Adrenal gland (tissue), 12 donors: ENCODE results near the gene PTGES3L. TPM values are rescaled to one million over a fixed set of nuclear protein-coding genes. Genes with fewer than 3 reads are reported as not detected.

Experiments
- DNase-seq, 7 donors: peaks; one replicate each; pipeline ENCODE4 v3.0.0-alpha.2; 2019 to 2020
- H3K27ac ChIP-seq, 5 donors: fragments of 200-600 bp; sonication (generic) in 4 of 5; 1 replicate in 3 of 5; 2 replicates in 2 of 5; pipeline versions ENCODE4 v1.5.1 to v1.8.0; 2016 to 2020; ENCODE audit warnings: mild to moderate bottlenecking in 1 of 5
- H3K27me3 ChIP-seq: fragments of 200-600 bp; 2 replicates; pipeline ENCODE4 v1.8.0; 2021
- H3K36me3 ChIP-seq, 2 donors: fragments of 200-600 bp; replicated peaks in 1 of 2; 1 replicate in 1 of 2; 2 replicates in 1 of 2; pipeline versions ENCODE4 v1.5.1 to v1.8.0; 2018 to 2022
- H3K4me1 ChIP-seq, 2 donors: fragments of 200-600 bp; replicated peaks in 1 of 2; 1 replicate in 1 of 2; 2 replicates in 1 of 2; pipeline versions ENCODE4 v1.5.1 to v1.8.0; 2018 to 2021
- H3K4me3 ChIP-seq, 4 donors: fragments of 200-600 bp; sonication (generic) in 3 of 4; one replicate each; pipeline ENCODE4 v1.5.1; 2016 to 2018
- H3K9me3 ChIP-seq, 3 donors: fragments of 200-600 bp; sonication (generic) in 1 of 3; replicated peaks in 1 of 3; 1 replicate in 2 of 3; 2 replicates in 1 of 3; pipeline versions ENCODE4 v1.5.1 to v1.8.0; 2016 to 2021
- CTCF ChIP-seq, 6 experiments: fragments of 450-650 bp in 4 of 6; fragments of 200-600 bp in 2 of 6; sonication (generic) in 1 of 6; IDR thresholded peaks; 1 replicate in 5 of 6; 2 replicates in 1 of 6; pipeline versions ENCODE4 v1.5.1 to v1.8.0; 2016 to 2021; ENCODE audit warnings: antibody characterized with exemption in 6 of 6, mild to moderate bottlenecking in 2 of 6, moderate library complexity in 1 of 6
- POLR2A ChIP-seq, 2 donors: fragments of 450-650 bp; IDR thresholded peaks; one replicate each; pipeline ENCODE4 v1.6.1; 2017; ENCODE audit warnings: antibody characterized with exemption in 2 of 2, mild to moderate bottlenecking in 2 of 2, moderate library complexity in 1 of 2
- WGBS, 4 donors: extraction: QIAGEN DNeasy Blood & Tissue Kit in 2 of 4; methylation state at CpG; one replicate each; pipeline versions ENCODE4 v1.1.5 to v1.1.7; 2013 to 2017; 5-methylcytosine and 5-hydroxymethylcytosine counted together
- intact Hi-C, 2 donors: fragments of 100-400 bp; cut with DNase I; formaldehyde crosslinking; loops; one replicate each; pipeline versions ENCODE4 v1.14.1 to v1.15.0; 2022 to 2023
- polyA plus RNA-seq, 3 donors: library from polyadenylated mRNA; stranded (reverse); fragments of 200-250 nt in 2 of 3; fragments of 350-450 nt in 1 of 3; fragmentation: Illumina TruSeq in 1 of 3; extraction: RNeasy Lipid Tissue Mini Kit (QIAGEN cat#74804) in 1 of 3; gene quantifications; one replicate each; pipeline ENCODE4 v1.2.3, GENCODE V29; 2013 to 2014
- total RNA-seq, 9 donors: library from RNA; depleted of rRNA in 4 of 9; stranded (reverse); fragments of >200 nt in 4 of 9; fragments of 120-200 nt in 1 of 9; fragmentation: NEBNext Ultra II Directional in 1 of 9; extraction: Animal tissue kit (Norgen Biotek cat#: 25700) in 1 of 9; gene quantifications; one replicate each; pipeline versions ENCODE4 v1.1.0 to v1.2.4, GENCODE V29; 2013 to 2023
- donor health status: healthy with polysubstance abuse.
- donor health status: Bipolar disorder and iron deficiency.
- donor health status: DM: yes; HTN: yes; CAD: no.
- donor health status: DM: no; HTN: no; CAD: no.
- donor health status: DM: no; HTN: no; CAD: no.
- donor health status: DM: yes; HTN: yes; CAD: no.

Gene PTGES3L
- total and polyA plus RNA-seq, 12 donors, result 0.18 to 0.72 (median 0.61) TPM; not detected in 6

DNA sequence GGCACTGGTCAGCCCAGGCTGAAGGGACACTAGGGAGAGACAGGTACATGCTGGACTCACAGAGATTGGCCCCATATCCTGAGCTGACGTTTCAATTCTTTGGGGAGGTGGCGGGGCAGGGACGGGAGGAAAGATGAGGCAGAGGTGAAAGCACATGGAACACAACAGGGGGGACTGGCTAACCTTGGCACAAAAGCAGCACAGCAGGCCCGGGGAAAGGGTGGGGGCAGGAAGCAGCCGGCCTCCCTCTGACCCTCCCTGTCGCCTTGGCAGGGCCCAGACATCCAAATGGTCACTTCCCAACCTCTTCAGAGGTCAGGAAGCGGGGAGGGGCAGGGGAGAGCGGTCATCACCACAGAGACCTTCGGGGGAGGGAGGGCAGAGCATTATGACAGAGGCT, 35.7 kb upstream of the PTGES3L start:
- no peak for TF ChIP-seq CTCF (IDR thresholded peaks at IDR 0.05)
- TF ChIP-seq POLR2A (IDR thresholded peaks at IDR 0.05), result no peak
- no peaks in the 10 kb centered on the region for H3K27me3 ChIP-seq
- H3K27ac ChIP-seq, result peak overlapping the region in 4 of 5 donors; percentile 52 to 87 (median 70)
- H3K4me1 ChIP-seq, result peaks cover 65 to 81% of the 10 kb centered on the region in 2 donors
- WGBS, 4 donors, result 21 to 44% (median 36%) methylated on average over 8 to 9 of the region's 9 CpGs
- peak; percentile 58 to 91 (median 83) for DNase-seq
- intact Hi-C loops, result no loop called here
- no peak overlapping the region for H3K4me3 ChIP-seq
- peaks cover 0 to 47% of the 10 kb centered on the region in 2 donors for H3K36me3 ChIP-seq
- H3K9me3 ChIP-seq, result no peaks in the 10 kb centered on the region

DNA sequence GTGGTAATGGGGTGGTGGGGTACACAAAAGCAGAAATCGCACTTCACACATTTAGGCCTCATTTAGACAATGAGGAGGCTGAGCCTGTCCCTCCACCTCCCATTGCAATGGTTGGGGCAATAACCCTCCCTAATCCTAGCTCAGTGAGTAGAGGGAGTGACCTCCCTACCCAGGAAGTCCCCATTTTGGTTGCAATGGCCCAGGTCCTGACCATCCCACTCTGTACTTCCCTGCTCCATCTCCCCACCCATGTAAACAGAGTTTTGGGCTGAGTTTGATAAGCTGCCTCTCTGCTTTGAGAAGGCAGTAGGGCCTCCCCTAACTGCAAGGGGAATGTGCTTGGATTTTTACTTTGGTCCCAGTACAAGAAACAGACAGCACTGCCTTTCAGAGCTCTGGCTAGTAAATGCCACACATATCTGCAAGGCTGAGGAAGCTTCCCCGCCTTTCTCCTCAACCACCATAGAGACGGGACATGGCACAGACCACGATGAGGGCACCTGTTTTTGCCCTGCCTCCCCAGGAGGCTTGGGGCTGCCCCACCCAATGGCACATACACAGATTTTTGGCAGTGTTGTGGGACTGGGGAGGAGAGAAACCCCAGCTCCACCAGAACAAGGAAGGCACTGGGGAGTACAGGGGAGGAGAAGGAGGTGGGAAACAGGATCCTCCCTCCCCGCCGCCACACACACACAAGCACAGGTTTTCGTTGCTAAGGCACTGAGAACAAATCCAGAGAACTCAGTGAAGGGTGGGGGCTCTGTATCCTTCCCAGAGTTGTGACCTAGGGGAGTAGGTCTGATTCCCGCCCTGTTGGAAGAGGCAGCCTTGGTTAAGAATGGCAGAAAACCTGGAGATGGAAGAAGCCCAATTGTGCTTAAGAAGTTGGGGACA, 35.0 kb upstream of the PTGES3L start:
- H3K36me3 ChIP-seq, result peaks cover 0 to 47% of the 10 kb centered on the region in 2 donors

DNA sequence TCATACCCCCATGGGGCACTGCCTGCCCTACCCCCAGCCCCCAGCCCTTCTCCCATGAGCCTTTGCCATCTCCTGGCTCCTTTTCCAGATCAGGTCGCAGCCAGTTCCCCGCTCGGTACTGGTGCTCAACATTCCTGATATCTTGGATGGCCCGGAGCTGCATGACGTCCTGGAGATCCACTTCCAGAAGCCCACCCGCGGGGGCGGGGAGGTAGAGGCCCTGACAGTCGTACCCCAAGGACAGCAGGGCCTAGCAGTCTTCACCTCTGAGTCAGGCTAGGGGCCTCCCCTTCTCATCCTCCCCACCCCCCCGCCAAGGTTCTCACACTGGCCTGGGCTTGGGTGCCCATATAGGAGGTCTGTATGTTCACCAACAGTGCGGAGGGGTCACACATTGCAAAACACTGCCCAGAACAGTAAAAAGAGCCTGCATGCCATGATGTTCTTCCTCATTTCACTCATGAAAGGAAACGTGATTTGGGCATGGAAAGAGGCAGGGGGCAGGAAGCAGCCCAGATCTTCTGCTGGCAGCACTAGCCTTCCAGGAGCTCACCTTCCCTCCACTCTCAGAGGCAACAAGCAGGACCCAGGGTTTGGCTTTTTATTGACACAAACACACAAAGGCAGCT, 34.3 kb upstream of the PTGES3L start:
- Histone ChIP-seq H3K4me3 (no peak overlapping the region), H3K4me1 (peaks cover 51 to 71% of the 10 kb centered on the region in 2 donors), H3K27me3 (no peaks in the 10 kb centered on the region), H3K9me3 (no peaks in the 10 kb centered on the region), H3K36me3 (peaks cover 0 to 47% of the 10 kb centered on the region in 2 donors), H3K27ac (peak overlapping the region in 3 of 5 donors; percentile 64 to 87 (median 76))
- peak in 5 of 7 donors; percentile 45 to 71 (median 66) for DNase-seq
- 47 to 81% (median 57%) methylated on average over 10 to 12 of the region's 12 CpGs for WGBS, 4 donors
- intact Hi-C loops, result no loop called here
- TF ChIP-seq CTCF (IDR thresholded peaks at IDR 0.05) (no peak), POLR2A (IDR thresholded peaks at IDR 0.05) (no peak)

More for the DNA sequence above, 35.0 kb upstream of the PTGES3L start:
- H3K4me1 ChIP-seq, result peaks cover 58 to 79% of the 10 kb centered on the region in 2 donors
- no peak overlapping the region for H3K4me3 ChIP-seq
- peak in 2 of 7 donors; percentile 33 to 50 for DNase-seq
- H3K27ac ChIP-seq, result peak overlapping the region in 4 of 5 donors; percentile 52 to 87 (median 70)
- intact Hi-C loops, result no loop called here
- H3K27me3 ChIP-seq, result no peaks in the 10 kb centered on the region
- H3K9me3 ChIP-seq, result no peaks in the 10 kb centered on the region
- no peak for TF ChIP-seq POLR2A (IDR thresholded peaks at IDR 0.05)
- TF ChIP-seq CTCF (IDR thresholded peaks at IDR 0.05), result no peak
- WGBS, 4 donors, result 71 to 90% (median 76%) methylated on average over 5 to 8 of the region's 8 CpGs

GRCh38 chr17:43013296-43013695, 33.4 kb upstream of the PTGES3L start:
- Histone ChIP-seq H3K27ac (peak overlapping the region in 2 of 5 donors; percentile 76 to 87), H3K36me3 (peaks cover 0 to 45% of the 10 kb centered on the region in 2 donors), H3K9me3 (no peaks in the 10 kb centered on the region), H3K4me3 (no peak overlapping the region), H3K4me1 (peaks cover 42 to 63% of the 10 kb centered on the region in 2 donors), H3K27me3 (no peaks in the 10 kb centered on the region)
- WGBS, 4 donors, result 80 to 87% (median 84%) methylated on average over 4 to 8 of the region's 8 CpGs
- TF ChIP-seq CTCF (IDR thresholded peaks at IDR 0.05), result no peak
- no peak for TF ChIP-seq POLR2A (IDR thresholded peaks at IDR 0.05)
- intact Hi-C loops, result no loop called here
- peak in 1 of 7 donors; percentile 32 for DNase-seq
